GM06990 (cell line): ENCODE measurements around the gene WNT6.

Experiments
- DNase-seq: peaks from one replicate; pipeline ENCODE4 v3.0.0-alpha.2; 2011; ENCODE audit not compliant: insufficient read length; ENCODE audit errors: extremely low read depth
- H3K27me3 ChIP-seq: replicated peaks from 2 replicates; pipeline ENCODE4 v1.6.0; 2011; ENCODE audit warnings: low read length; ENCODE audit not compliant: control insufficient read depth, insufficient read depth
- H3K36me3 ChIP-seq: 2 replicates; pipeline ENCODE4 v1.5.1; 2011; ENCODE audit warnings: low read length; ENCODE audit not compliant: control insufficient read depth, insufficient read depth
- H3K4me3 ChIP-seq: replicated peaks from 2 replicates; pipeline ENCODE4 v1.5.1; 2011; ENCODE audit warnings: low read depth, mild to moderate bottlenecking, control low read depth, low read length
- CTCF ChIP-seq: IDR thresholded peaks from 2 replicates; pipeline ENCODE4 v1.5.1; 2011; ENCODE audit warnings: low read length, control low read depth, mild to moderate bottlenecking, inconsistent platforms; ENCODE audit not compliant: insufficient read depth, poor library complexity, severe bottlenecking

WNT6 gene

GRCh38 chr2:218889937-218890336 lies 30.3 kb downstream of the WNT6 start:
- no peaks in the 10 kb centered on the region for H3K27me3 ChIP-seq
- TF ChIP-seq CTCF = no peak
- no peak overlapping the region for H3K4me3 ChIP-seq
- H3K36me3 ChIP-seq = 0 out of 2 replicates have a peak, but pooled peaks cover 1% of the 10 kb centered on the region
- DNase-seq = no peak

GRCh38 chr2:218890369-218890768 lies 30.8 kb downstream of the WNT6 start:
- no peaks in the 10 kb centered on the region for H3K27me3 ChIP-seq
- H3K4me3 ChIP-seq = no peak overlapping the region
- TF ChIP-seq CTCF = no peak
- no peak for DNase-seq
- H3K36me3 ChIP-seq = 0 out of 2 replicates have a peak, but pooled peaks cover 1% of the 10 kb centered on the region

- Histone ChIP-seq H3K27me3 (no peaks in the 10 kb centered on the region), H3K4me3 (no peak overlapping the region), H3K36me3 (0 out of 2 replicates have a peak, but pooled peaks cover 1% of the 10 kb centered on the region)
- TF ChIP-seq CTCF = no peak
- DNase-seq = no peak
Observed at GRCh38 chr2:218891275-218892135, 31.9 kb downstream of the WNT6 start.

- peak; percentile 94 for DNase-seq
- Histone ChIP-seq H3K27me3 (no peaks in the 10 kb centered on the region), H3K36me3 (0 out of 2 replicates have a peak, but pooled peaks cover 1% of the 10 kb centered on the region), H3K4me3 (peak overlapping the region; percentile 80)
- TF ChIP-seq CTCF = peak; percentile 59
Observed at GRCh38 chr2:218892693-218893348, 33.2 kb downstream of the WNT6 start.

- no peaks in the 10 kb centered on the region for H3K27me3 ChIP-seq
- no peak for TF ChIP-seq CTCF
- H3K4me3 ChIP-seq = peak overlapping the region; percentile 80
- H3K36me3 ChIP-seq = 0 out of 2 replicates have a peak, but pooled peaks cover 1% of the 10 kb centered on the region
- no peak for DNase-seq
Observed at GRCh38 chr2:218893349-218894150, 33.9 kb downstream of the WNT6 start.
